SU-DHL-6 (cell line): ENCODE measurements around the gene KIF3B.
"Not testable (repeated sequence)": the region's sequence is repeated elsewhere in the genome, so short reads cannot be mapped to it uniquely, and the experiment has no call there.

Experiments
- H2AFZ ChIP-seq: fragments of 200-600 bp; sonication (generic); 2 replicates; pipeline ENCODE4 v1.6.1; 2014; ENCODE audit warnings: low read depth, mild to moderate bottlenecking, moderate library complexity, mixed read lengths, antibody characterized with exemption, low read length; ENCODE audit not compliant: severe bottlenecking
- H3F3A ChIP-seq: fragments of 200-600 bp; shearing (Covaris generic); 2 replicates; pipeline ENCODE4 v1.6.0; 2016; ENCODE audit warnings: antibody characterized with exemption, mild to moderate bottlenecking; ENCODE audit not compliant: insufficient read depth
- H3K27ac ChIP-seq: fragments of 200-600 bp; sonication (generic); 2 replicates; pipeline ENCODE4 v1.5.1; 2016; ENCODE audit warnings: low read depth, mild to moderate bottlenecking, low read length, moderate library complexity, mixed read lengths
- H3K27me3 ChIP-seq: fragments of 200-600 bp; sonication (generic), shearing (Covaris generic); 2 replicates; pipeline ENCODE4 v1.6.0; 2014; ENCODE audit warnings: mild to moderate bottlenecking, low read length
- H3K36me3 ChIP-seq: fragments of 200-600 bp; sonication (generic); 2 replicates; pipeline ENCODE4 v1.6.1; 2014; ENCODE audit warnings: mild to moderate bottlenecking, low read length, mixed read lengths
- H3K4me2 ChIP-seq: fragments of 300-600, 200-600 bp; shearing (Covaris generic), sonication (generic); 2 replicates; pipeline ENCODE4 v1.6.0; 2014; ENCODE audit warnings: low read length, low read depth, mild to moderate bottlenecking; ENCODE audit not compliant: poor library complexity, severe bottlenecking
- H3K4me3 ChIP-seq: fragments of 200-600 bp; sonication (generic); 2 replicates; pipeline ENCODE4 v1.5.1; 2014; ENCODE audit warnings: antibody characterized with exemption, low read length, mild to moderate bottlenecking, mixed read lengths; ENCODE audit not compliant: insufficient read depth, poor library complexity, severe bottlenecking
- H3K79me2 ChIP-seq: fragments of 200-600 bp; sonication (generic); 2 replicates; pipeline ENCODE4 v1.6.1; 2014; ENCODE audit warnings: mild to moderate bottlenecking, low read length, moderate library complexity; ENCODE audit not compliant: insufficient read depth
- H3K9ac ChIP-seq: fragments of 200-600 bp; sonication (generic); 2 replicates; pipeline ENCODE4 v1.7.0; 2014; ENCODE audit warnings: mild to moderate bottlenecking, low read length
- H3K9me2 ChIP-seq: fragments of 200-600 bp; sonication (generic); replicated peaks from 2 replicates; pipeline ENCODE4 v1.6.1; 2014; ENCODE audit warnings: low read length; ENCODE audit not compliant: insufficient read depth
- H3K9me3 ChIP-seq: fragments of 200-600 bp; sonication (generic); 2 replicates; pipeline ENCODE4 v1.6.1; 2014; ENCODE audit warnings: low read length, mixed read lengths; ENCODE audit not compliant: insufficient read depth
- H4K20me1 ChIP-seq: fragments of 200-600 bp; sonication (generic); 2 replicates; pipeline ENCODE4 v1.6.1; 2014; ENCODE audit warnings: low read depth, mild to moderate bottlenecking, antibody characterized with exemption, low read length, moderate library complexity, mixed read lengths
- CTCF ChIP-seq: fragments of 200-600 bp; sonication (generic); IDR thresholded peaks from one replicate; pipeline ENCODE4 v1.5.1; 2017; ENCODE audit warnings: antibody characterized with exemption, mild to moderate bottlenecking, low read length, moderate library complexity; ENCODE audit not compliant: insufficient read depth, poor library complexity, severe bottlenecking
- EZH2phosphoT487 ChIP-seq: fragments of 200-600 bp; sonication (generic), shearing (Covaris generic); conservative IDR thresholded peaks from 2 replicates; pipeline ENCODE4 v1.6.1; 2018; ENCODE audit warnings: mild to moderate bottlenecking, antibody characterized with exemption, low read length, moderate library complexity, mixed read lengths

Gene KIF3B

DNA sequence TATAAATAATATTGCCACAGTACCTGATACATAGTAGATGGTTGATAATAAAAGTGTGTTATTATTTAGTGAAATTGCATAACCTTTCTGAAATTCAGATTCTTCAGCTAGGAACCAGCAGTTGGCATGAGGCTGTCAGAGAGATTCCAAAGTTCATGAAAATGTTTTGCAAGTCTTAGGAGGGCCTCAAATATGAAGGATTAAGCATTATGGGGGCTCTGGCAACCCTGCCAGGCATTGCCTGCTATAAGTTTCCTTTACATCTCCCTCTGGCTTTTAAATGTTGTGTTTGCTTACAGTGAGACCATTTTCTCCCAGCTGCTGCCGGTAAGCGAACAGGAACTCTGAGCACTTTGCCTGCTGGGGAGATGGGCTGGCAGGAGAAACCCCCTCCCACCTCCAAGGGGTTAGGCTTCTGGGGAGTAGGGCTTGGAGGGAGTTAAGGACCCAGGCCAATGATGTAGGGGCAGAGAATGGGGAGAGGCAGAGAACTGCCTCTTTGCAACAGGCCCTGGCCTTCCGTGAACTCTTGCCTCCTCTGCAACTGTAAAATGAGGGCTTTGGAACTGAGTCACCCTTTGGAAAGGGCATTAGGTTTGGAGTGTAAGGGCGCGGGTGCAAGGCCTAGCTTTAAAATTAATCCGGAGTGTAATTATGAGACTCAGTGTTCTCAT lies 33.2 kb upstream of the KIF3B start:
- Histone ChIP-seq H3K79me2 (no peaks in the 10 kb centered on the region), H3K4me2 (no peak overlapping the region), H3K27ac (no peak overlapping the region), H3K4me3 (no peak overlapping the region), H3K36me3 (no peaks in the 10 kb centered on the region), H2AFZ (no peak overlapping the region), H3K9ac (no peak overlapping the region), H3F3A (no peaks in the 10 kb centered on the region), H3K27me3 (no peaks in the 10 kb centered on the region), H4K20me1 (no peaks in the 10 kb centered on the region), H3K9me3 (no peaks in the 10 kb centered on the region), H3K9me2 (no peaks in the 10 kb centered on the region)
- TF ChIP-seq CTCF (no peak), EZH2phosphoT487 (no peak)

DNA sequence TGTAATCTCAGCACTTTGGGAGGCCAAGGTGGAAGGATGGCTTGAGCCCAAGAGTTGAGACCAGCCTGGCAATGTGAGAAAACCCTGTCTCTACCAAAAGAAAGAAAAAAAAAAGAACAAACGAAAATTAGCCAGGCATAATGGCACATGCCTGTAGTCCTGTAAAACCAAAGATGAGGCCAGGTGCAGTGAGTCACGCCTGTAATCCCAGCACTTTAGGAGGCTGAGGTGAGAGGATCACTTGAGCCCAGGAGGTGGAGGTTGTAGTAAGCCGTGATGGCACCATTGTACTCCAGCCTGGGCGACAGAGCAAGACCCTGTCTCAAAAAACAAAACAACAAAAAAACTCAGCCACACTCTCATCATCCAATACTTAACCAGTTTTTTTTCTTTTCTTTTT lies 32.5 kb upstream of the KIF3B start:
- no peaks in the 10 kb centered on the region for H3K36me3 ChIP-seq
- H2AFZ ChIP-seq, result no peak overlapping the region
- H3K27ac ChIP-seq, result no peak overlapping the region
- H3F3A ChIP-seq, result no peaks in the 10 kb centered on the region
- no peak for TF ChIP-seq CTCF
- no peak for TF ChIP-seq EZH2phosphoT487
- no peaks in the 10 kb centered on the region for H3K9me3 ChIP-seq
- no peaks in the 10 kb centered on the region for H3K9me2 ChIP-seq
- no peaks in the 10 kb centered on the region for H4K20me1 ChIP-seq
- no peaks in the 10 kb centered on the region for H3K79me2 ChIP-seq
- H3K9ac ChIP-seq, result no peak overlapping the region
- H3K4me2 ChIP-seq, result no peak overlapping the region
- H3K27me3 ChIP-seq, result no peaks in the 10 kb centered on the region
- no peak overlapping the region for H3K4me3 ChIP-seq

DNA sequence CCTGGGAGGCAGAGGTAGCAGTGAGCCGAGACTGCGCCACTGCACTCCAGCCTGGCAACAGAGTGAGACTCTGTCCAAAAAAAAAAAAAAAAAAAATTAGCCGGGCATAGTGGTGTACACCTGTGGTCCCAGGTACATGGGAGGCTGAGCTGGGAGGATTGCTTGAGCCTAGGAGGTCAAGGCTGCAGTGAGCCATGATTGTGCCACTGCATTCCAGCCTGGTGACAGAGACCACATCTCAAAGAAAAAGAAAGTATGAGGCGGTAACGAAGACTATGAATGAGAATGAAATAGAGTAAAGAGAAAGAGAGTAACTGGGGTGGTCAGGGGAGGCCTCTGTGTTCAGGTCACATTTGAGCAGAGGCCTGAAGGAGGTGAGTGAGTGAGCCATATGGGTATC lies 31.2 kb upstream of the KIF3B start:
- not testable (repeated sequence) for H2AFZ ChIP-seq, H3K4me3 ChIP-seq, H3K79me2 ChIP-seq, H3K9me3 ChIP-seq, H3F3A ChIP-seq, H3K4me2 ChIP-seq, H3K36me3 ChIP-seq, H3K27ac ChIP-seq, H3K9ac ChIP-seq, H3K27me3 ChIP-seq, H3K9me2 ChIP-seq, H4K20me1 ChIP-seq

GRCh38 chr20:32248043-32248442 lies 29.4 kb upstream of the KIF3B start:
- Histone ChIP-seq H2AFZ (no peak overlapping the region), H3F3A (no peaks in the 10 kb centered on the region), H3K27ac (no peak overlapping the region), H3K9me3 (no peaks in the 10 kb centered on the region), H3K9me2 (no peaks in the 10 kb centered on the region), H4K20me1 (no peaks in the 10 kb centered on the region), H3K4me3 (no peak overlapping the region), H3K79me2 (no peaks in the 10 kb centered on the region), H3K36me3 (no peaks in the 10 kb centered on the region), H3K4me2 (no peak overlapping the region), H3K27me3 (no peaks in the 10 kb centered on the region), H3K9ac (no peak overlapping the region)
- TF ChIP-seq CTCF (no peak), EZH2phosphoT487 (no peak)
